Dermis microvascular lymphatic vessel endothelial cell (primary cell): ENCODE results near the gene CHRNA1. TPM values are rescaled to one million over a fixed set of nuclear protein-coding genes. Genes with fewer than 3 reads are reported as not detected.
A peak's percentile ranks its signal among the peaks of the same experiment; 100 is the strongest.

Source experiments
- DNase-seq, 2 donors: peaks; one replicate each; pipeline versions ENCODE4 v3.0.0 to v3.0.0-alpha.2; 2010; ENCODE audit warnings: low read depth in 2 of 2
- total RNA-seq: library from RNA; depleted of rRNA; stranded (reverse); fragments of >200 nt; gene quantifications from 2 replicates; pipeline ENCODE4 v1.2.1, GENCODE V29; 2014

The CHRNA1 gene
- 0.63 and 0.90 TPM in 2 replicates for total RNA-seq

GRCh38 chr2:174764280-174765255, at the start of gene CHRNA1:
Gene CHRNA1, minus strand, starts transcription at chr2:174764472. Its CDS starts 78 bp downstream, at chr2:174764394.
- DNase-seq, result peak in 1 of 2 donors; percentile 50

- DNase-seq, result no peak
Measured at GRCh38 chr2:174812037-174812436, 47.8 kb upstream of the CHRNA1 start.

- no peak for DNase-seq
Measured at GRCh38 chr2:174807931-174808330, 43.7 kb upstream of the CHRNA1 start.

DNA sequence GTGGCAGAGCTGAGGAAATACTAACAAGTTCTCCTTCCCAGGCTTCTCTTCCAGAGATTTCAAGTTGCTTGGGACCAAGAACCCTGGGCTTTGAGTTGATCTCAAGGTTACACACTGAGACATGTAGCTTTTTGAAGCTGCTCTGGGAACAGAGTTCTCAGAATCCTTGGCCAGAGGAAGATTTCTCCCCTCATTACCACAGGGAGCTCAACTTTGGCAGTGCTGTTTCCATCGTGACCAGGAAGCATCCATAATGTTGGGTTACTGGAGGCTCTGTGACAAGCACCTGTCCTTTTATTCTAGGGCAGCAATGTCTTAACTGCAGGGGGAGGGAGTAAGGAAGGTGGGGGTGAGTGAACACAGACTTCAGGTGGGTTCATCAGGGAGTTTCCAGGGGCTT, 41.5 kb upstream of the CHRNA1 start:
- DNase-seq, result no peak

DNA sequence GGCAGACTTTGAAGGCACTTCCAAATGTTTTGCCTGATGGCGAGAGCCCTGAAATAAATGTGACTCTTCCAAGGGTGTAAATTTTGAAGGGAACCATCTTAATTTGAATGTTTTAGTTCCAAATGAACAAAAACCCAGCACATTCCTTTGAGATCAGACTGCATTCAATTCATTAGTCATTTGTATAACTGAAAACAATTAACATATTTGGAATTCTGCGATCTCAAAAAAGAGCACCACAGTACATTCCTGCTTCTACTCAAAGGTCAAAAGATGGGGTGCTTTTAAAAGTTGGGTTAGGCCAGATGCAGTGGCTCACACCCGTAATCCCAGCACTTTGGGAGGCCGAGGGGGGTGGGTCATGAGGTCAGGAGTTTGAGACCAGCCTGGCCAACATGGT, 38.2 kb upstream of the CHRNA1 start:
- no peak for DNase-seq

DNA sequence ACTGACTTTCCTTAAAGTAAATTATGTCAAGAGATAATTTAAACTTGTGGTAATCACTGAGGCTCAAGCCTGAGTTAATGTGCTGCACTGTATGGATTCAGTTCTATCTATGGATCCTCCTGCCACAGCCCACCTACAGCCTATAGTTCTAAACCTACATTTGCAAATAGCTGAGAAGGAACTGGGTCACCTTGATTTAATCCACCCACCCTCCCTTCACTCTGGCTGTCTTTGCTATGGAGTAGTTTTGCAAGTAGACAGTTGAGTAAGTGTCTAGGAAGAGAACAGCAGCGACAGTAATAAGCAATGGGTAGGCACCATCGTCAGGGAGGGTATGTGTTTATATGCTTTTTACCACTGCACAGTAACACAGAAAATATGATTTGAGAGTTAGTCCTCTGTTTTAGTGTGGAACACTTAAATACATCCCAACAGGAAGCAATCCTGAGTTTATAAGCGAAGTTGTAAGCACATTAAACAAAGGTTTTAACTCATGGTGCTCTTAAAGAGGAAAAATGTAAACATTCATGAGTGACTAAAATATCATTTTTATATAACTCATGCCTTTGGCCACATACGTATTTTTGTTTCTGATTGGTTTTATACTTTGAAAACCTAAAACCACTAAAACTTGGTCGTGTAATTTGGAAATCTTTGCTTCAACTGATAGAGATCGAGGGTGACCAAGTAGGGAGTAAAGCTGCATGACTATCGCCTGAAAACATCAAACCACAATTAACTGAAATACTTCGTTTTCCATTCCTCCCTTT, 36.3 kb upstream of the CHRNA1 start:
- DNase-seq, result no peak

DNA sequence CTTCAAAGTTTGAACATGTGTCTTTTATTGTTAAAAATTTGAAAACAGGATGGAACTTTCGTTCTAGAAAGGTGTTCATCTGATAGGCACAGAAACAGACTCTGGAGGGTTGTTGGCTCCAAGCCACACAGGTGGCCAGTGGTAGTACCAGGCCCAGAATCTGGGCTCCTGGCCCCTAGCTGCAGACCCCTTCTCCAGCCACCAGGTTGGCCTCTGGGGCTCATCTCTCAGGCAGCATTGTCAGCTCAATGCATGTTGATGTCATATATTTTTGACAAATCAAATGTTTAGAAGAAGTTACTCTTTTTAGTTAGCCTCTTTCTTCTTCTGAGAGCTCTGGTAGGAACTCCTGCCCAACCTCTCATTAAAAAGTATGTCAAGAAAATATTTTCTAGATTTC, 34.5 kb upstream of the CHRNA1 start:
- DNase-seq, result no peak

GRCh38 chr2:174797781-174798276, 33.6 kb upstream of the CHRNA1 start:
- peak in 1 of 2 donors; percentile 72 for DNase-seq

GRCh38 chr2:174796319-174796771, 32.1 kb upstream of the CHRNA1 start:
- no peak for DNase-seq

GRCh38 chr2:174794851-174795374, 30.6 kb upstream of the CHRNA1 start:
- no peak for DNase-seq

DNA sequence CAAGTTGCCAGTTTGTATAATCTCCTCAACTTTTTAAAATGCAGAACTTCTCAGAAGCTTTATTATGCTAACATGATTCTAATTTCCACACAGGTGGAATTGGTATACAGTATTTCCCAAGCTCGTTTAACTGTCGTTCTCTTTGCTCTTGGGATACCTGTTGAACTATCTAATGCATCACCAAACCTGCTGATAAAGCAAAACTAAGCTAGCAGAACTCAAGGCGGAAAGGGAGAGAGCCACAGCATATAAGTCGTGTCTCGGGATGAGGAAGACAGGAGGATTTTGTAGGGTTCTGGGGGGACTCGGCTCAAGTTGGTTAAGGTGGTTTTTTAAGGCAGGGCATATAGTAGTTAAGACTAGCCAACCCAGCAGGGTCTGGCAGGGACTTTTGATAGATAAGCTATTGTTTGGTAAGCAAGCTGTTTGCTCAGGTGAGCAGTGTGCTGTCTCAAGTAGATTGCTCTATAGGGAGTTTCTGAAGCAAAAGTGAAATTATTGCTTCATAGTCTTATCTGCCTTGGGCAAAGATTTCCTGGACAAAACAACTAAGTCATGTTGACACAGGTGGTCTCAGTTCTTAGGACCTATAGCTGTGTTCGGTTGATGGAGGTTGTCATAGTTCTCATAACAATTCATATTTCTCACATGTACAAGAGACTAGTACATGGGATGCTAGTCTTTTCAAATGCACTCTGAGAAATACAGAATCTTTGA, 28.2 kb upstream of the CHRNA1 start:
- peak in 1 of 2 donors; percentile 71 for DNase-seq

- DNase-seq, result peak in 1 of 2 donors; percentile 17
Measured at GRCh38 chr2:174791746-174792280, 27.5 kb upstream of the CHRNA1 start.

- DNase-seq, result no peak
Measured at GRCh38 chr2:174791020-174791419, 26.7 kb upstream of the CHRNA1 start.

- no peak for DNase-seq
Measured at GRCh38 chr2:174789001-174789400, 24.7 kb upstream of the CHRNA1 start.

DNA sequence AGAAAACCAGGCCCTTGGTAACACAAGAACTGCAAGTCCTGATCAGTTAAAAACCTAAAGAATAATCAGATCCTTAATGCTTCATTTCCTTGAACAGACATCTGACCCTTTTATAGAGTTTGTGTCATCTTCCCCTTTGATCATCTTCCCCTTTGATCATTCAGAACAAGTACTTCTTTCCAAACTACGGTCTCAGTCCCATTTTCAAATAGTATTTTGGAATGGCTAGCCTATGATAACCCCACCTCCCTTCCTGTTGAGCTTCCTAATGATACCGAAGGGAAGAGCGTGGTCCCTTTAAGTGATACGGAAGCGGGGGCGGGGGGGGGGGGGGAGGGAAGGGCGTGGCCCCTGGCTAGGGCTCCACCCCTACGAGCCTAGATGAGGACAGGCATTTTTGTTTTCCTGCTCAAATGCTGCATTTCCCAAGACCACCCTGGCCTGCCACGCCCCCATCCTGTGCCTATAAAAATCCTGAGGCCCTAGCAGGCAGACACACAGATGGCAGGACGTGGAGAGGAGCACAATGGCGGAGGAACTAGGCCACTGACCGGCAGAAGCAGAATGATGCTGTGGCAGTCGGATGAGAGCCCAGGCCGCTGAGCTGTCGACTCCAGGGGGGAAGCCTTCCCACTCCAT, 24.1 kb upstream of the CHRNA1 start:
- DNase-seq, result no peak

GRCh38 chr2:174787487-174788205, 23.4 kb upstream of the CHRNA1 start:
- peak in 1 of 2 donors; percentile 50 for DNase-seq

DNA sequence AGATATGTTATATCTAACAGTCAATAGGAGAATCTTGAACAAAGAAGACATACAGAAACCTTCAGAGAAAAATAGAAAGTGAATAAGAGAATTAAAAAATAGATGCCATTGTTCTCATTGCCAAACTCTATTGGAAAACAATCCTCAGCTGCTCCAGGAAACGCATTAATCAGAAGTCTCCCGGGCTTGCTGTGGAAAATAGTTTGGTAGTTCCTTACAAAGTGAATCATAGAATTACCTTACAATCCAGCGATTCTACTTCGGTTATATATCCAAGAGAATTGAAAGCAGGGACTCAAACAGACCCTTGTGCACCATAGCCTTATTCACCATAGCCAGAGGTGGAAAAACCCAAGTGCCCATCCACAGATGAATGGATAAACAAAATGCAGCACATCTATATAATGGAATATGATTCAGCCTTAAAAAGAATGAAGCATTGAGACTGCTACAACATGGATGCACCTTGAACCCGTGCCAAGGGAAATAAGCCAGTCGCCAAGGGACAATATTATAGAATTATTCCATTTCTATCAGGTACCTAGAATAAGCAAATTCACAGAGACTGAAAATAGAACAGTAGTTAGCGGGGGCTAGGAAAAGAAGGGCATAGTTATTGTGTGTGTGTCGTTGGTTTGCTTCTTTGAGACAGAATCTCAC, 21.9 kb upstream of the CHRNA1 start:
- peak in 1 of 2 donors; percentile 91 for DNase-seq

GRCh38 chr2:174785481-174785880, 21.2 kb upstream of the CHRNA1 start:
- DNase-seq, result peak in 1 of 2 donors; percentile 66

DNA sequence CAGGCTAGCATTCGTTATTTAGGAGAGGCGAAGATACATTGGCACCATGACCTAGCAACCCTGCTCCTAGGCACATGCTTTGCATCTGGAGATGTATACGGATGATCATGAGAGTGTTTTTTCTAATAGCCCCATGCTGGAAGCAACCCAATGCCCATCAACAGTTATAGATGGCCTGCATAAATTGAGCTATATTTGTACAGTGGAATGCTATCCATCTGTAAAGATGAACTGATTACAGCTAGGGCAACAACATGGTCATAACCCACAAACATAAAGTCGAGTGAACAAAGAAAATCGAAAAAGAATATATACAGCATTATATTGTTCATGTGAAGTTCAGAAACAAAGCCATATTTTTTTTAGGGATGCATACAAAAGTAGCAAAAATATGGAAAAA, 20.6 kb upstream of the CHRNA1 start:
- DNase-seq, result no peak
